Measurements from ENCODE around the gene MOCS3.

- TF ChIP-seq POLR2A (IDR thresholded peaks at IDR 0.05) (no peak), CTCF (IDR thresholded peaks at IDR 0.05) (no peak)
Observed at GRCh38 chr20:50959543-50960126, 1.0 kb downstream of the MOCS3 start.
